Activated naive CD4-positive, alpha-beta T cell treated with anti-CD3 and anti-CD28 coated beads, Interleukin-2, amount 50 U/mL, for 72 hours (primary cell): Measurements from ENCODE around the gene RFX8. TPM values are rescaled to one million over a fixed set of nuclear protein-coding genes. Genes with fewer than 3 reads are reported as not detected.
"Not testable (repeated sequence)": the region's sequence is repeated elsewhere in the genome, so short reads cannot be mapped to it uniquely, and the experiment has no call there.

Source experiments
- ATAC-seq, 2 donors: fragments of 150-1000 bp; cut with Tn5 transposase; 2 replicates each; pipeline ENCODE4 v1.10.0; 2021; ENCODE audit warnings: mild to moderate bottlenecking in 2 of 2, moderate library complexity in 2 of 2
- DNase-seq, 2 donors: peaks; one replicate each; pipeline ENCODE4 v3.0.0; 2021 to 2022; ENCODE audit warnings: low spot score in 2 of 2
- H3K27ac Mint-ChIP-seq, 2 donors: one replicate each; pipeline ENCODE4 v1.8.0; 2022; ENCODE audit warnings: mild to moderate bottlenecking in 2 of 2, mixed read lengths in 2 of 2
- H3K36me3 Mint-ChIP-seq, 2 donors: one replicate each; pipeline ENCODE4 v1.8.0; 2022; ENCODE audit warnings: mixed read lengths in 2 of 2
- H3K9me3 Mint-ChIP-seq, 2 donors: one replicate each; pipeline ENCODE4 v1.8.0; 2022; ENCODE audit warnings: mixed read lengths in 2 of 2
- total RNA-seq, 2 donors: library from RNA; stranded (reverse); gene quantifications; one replicate each; pipeline ENCODE4 v1.2.3, GENCODE V29; 2022

RFX8 gene
- total RNA-seq: 1 to 10 TPM in 1 of 2 donors, under 1 TPM in 1; 0.76 to 1.9 TPM

DNA sequence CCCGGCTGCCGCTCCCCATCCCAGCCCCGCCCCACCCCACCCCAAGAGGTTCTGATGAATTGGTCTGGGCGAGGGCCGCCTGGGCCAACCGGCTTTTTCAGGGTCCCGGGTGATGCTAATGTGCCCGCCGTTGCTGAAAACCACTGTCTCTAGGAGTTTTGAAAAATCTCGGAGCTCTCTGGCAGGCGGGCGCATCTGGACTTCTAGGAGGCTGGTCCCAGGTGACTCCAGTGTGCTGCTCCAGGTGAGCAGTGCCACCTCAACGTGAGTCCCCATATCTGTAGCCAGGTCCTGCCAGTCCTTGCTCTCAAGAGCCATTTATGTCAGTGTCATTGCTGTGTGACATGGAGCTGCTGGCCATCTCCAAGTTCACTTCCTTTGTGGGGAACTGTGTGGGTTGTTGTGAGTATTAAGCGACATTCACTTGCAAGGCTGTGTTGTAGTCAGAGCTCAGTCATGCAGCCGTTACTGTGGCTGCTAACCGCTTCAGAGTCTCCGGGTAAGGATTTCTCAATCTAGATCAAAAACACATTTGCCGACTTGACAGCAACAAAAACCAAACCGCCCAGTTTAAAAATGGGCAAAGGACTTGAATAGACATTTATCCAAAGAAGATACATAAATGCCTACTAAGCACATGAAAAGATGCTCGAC, at the start of gene RFX8:
Gene RFX8, minus strand, starts transcription at position 382 of the 654 bp plus-strand sequence. CDS start 8,264 bp downstream, outside the sequence.
- H3K9me3 Mint-ChIP-seq: no peaks in the 10 kb centered on the region
- H3K36me3 Mint-ChIP-seq: no peaks in the 10 kb centered on the region
- H3K27ac Mint-ChIP-seq: peak within 1 kb of the TSS; percentile 79 to 82
- peak; percentile 94 to 96 for ATAC-seq
- DNase-seq: peak; percentile 65 to 80

DNA sequence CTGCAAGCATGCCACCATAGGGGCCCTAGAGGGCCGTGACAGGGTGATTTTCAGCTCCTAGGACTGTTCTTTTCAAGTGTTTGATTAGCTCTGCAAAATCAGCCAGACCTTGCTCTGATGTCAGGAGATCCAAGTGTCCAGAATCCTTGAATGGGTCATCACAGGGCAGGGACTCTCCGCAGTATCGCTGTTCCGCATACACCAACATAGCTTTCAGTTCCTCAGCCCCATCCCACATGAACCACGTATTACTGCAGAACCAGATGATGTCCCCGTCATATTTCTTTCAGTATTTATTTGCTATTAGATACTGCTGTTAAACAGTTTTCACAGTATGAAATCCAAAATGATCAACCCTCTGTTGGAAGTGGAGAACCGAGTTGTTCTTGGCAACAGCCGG, 46.6 kb upstream of the RFX8 start:
- Mint-ChIP-seq H3K9me3 (peaks cover 5 to 8% of the 10 kb centered on the region in 2 donors), H3K27ac (no peak overlapping the region), H3K36me3 (peaks cover 0 to 7% of the 10 kb centered on the region in 2 donors)
- no peak for ATAC-seq
- DNase-seq: no peak

DNA sequence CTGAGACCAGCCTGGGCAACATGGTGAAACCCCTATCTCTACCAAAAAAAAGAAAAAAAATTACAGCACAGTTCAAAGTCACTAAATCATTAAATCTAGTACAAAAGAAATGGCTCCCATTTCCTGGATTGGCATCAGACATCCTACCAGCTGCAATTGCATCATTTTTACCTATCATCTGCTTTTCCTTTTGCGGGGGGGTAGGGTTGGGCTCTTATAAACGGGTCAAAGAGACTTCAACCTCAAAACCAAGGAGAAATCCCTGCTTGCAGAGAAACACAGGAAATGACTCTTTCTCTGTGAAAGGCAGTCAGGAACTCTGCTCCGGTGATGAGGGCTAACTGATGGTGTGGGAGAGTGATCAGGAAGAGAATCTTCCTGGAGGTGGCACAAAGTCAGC, 45.3 kb upstream of the RFX8 start:
- no peak overlapping the region for H3K27ac Mint-ChIP-seq
- ATAC-seq (no peak), DNase-seq (no peak)
- H3K9me3 Mint-ChIP-seq: peaks cover 5 to 8% of the 10 kb centered on the region in 2 donors
- H3K36me3 Mint-ChIP-seq: peaks cover 0 to 15% of the 10 kb centered on the region in 2 donors

DNA sequence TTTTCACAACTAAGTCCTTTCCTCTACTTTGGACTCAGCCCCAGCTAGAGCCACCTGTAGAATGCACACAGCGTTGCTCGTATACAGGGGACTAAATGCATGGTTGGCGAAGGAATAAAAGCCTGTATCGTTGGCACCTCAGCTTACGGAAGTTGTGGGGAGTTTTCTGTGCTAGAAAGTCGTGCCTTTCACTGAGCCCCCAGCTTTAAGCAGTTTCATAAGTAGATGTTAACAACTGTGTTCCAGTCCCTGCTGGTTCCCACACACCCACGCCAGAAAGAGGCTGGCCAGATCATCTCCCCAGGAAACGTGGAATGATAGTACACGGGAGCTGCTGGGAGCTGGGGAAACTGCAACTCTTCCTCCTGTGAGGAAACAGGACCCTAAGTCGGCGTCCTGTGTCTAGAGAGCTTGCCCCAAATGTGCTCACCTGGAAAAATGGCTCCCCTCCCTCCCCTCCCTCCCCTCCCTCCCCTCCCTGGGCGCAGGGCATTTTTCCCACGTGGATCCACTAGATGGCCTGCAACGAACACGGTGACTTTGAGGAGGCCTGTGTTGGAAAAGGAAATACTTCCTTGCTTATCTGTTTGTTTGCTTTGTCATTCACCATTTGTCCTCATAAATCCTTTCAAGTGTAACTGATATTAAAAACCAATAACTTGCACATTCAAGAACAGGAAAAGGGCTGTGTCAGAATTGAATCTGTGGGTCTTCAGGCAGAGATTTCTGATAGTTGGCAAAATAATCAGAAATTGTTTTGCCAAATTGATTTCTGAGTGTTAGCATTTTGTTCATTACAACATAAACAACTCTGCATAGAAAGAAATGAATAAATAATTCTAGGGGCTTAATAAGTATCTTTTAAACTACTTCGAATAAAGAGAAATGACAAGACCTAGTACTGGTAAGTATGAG, 43.9 kb upstream of the RFX8 start:
- H3K36me3 Mint-ChIP-seq: peaks cover 6 to 21% of the 10 kb centered on the region in 2 donors
- H3K27ac Mint-ChIP-seq: no peak overlapping the region
- DNase-seq: no peak
- peaks cover 10 to 14% of the 10 kb centered on the region in 2 donors for H3K9me3 Mint-ChIP-seq
- no peak for ATAC-seq

DNA sequence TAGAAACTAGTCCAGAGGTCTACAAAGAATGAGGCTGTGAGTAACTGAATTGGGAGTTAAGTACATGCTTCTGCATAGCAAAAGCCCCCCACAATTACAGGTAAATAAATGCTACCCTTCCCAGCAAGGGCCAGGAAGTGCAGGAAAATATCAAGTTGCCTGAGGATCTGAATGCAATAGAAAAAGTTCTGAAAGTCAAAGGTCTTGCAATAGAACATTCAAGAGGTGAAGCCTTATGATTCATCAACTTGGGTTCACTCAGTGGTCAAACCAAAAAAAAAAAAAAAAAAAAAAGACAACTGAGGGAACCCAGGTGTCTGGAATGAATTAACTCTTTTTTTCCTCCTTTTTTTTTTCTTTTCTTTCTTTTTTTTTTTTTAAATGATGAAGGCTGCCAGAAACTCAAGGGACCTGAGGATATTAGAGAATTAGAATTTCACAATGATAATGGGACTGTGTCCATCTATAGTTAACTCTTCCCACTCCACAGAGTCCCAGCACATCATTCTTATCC, 42.9 kb upstream of the RFX8 start:
- peaks cover 10 to 19% of the 10 kb centered on the region in 2 donors for H3K9me3 Mint-ChIP-seq
- peaks cover 6 to 21% of the 10 kb centered on the region in 2 donors for H3K36me3 Mint-ChIP-seq
- H3K27ac Mint-ChIP-seq: peak overlapping the region in 1 of 2 donors; percentile 11
- no peak for DNase-seq
- ATAC-seq: peak; percentile 30 to 55

DNA sequence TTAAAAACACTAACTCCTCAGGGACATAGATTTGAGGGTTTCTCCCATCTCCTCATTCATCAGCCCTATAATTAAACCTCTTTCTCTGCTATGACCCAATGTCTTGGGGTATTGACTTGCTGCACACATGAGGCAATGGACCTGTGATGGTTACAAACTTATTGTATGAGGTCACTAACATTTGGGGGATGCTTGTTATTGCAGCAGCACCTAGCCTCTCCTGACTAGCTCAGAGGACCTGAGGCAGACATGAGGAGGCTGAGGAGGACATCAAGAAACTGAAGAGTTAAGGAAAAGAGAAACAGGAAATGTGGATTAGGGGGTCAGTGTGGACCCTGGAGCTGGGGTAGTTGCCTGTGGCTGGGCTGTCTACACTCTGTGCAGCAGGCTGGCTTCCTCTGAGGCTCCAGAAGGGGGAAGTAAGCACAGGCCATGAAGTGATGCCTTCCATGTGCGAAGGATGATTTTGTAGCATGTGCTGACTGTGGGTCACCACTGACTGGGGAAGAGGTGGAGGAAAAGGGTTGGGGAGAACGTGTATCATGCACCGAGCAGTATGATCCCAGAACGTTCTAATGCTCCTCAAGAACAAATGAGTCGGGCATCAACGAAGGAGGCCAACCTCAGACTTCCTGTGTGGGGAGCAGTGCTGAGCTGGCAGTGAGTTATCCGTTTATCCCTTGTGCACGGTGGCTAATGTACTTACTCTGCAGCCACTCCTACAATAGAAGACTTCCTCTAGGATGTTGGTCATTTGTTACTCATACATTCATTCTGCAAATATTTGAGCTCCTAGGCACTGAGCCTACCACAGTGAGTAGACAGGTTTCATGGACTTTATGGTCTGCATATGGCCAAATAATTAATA, 42.1 kb upstream of the RFX8 start:
- DNase-seq: peak in 1 of 2 donors; percentile 65
- H3K9me3 Mint-ChIP-seq: peaks cover 10 to 19% of the 10 kb centered on the region in 2 donors

DNA sequence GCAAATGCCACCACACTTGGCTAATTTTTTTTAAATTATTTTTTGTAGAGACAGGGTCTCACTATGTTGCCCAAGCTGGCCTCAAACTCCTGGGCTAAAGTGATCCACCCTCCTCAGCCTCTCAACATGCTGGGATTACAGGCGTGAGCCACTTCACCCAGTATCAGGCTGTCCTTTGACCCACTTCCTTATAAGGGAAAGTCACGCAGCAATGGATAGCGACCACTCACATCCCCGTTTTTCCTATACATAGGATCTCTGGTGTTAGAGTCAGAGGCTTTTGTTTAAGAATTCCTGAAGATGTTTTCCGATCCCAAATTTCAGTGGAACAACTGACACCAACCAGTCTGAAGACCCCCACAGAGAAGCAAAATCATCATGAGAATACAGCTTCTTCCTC, 41.4 kb upstream of the RFX8 start:
- H3K27ac Mint-ChIP-seq: no peak overlapping the region
- peaks cover 6 to 21% of the 10 kb centered on the region in 2 donors for H3K36me3 Mint-ChIP-seq
- no peak for DNase-seq
- H3K9me3 Mint-ChIP-seq: peaks cover 10 to 19% of the 10 kb centered on the region in 2 donors
- no peak for ATAC-seq

More for the DNA sequence above, 42.1 kb upstream of the RFX8 start:
- Mint-ChIP-seq H3K27ac (peak overlapping the region; percentile 11 to 40), H3K36me3 (peaks cover 6 to 21% of the 10 kb centered on the region in 2 donors)
- ATAC-seq: peak; percentile 87 to 95

DNA sequence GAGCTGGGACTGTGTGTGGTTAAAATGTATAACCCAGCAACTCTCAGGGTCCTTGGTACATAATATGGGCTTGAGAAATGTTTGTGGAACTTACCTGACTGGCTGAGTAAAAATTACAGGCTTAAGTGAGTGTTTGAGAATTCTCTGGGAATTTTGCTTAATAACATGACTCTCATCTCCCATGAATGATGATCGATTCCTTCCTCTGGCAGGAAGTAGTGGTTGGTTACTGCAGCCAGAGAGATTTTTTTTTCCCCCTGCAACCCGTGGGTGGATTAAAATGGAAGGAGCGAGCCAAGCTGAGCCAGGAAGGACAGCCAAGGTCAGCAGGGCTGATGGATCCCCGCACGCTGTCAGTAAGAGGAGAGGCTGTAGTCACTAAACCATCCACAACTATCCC, 40.6 kb upstream of the RFX8 start:
- DNase-seq (no peak), ATAC-seq (no peak)
- peaks cover 6 to 21% of the 10 kb centered on the region in 2 donors for H3K36me3 Mint-ChIP-seq
- H3K27ac Mint-ChIP-seq: no peak overlapping the region
- H3K9me3 Mint-ChIP-seq: peaks cover 10 to 19% of the 10 kb centered on the region in 2 donors

DNA sequence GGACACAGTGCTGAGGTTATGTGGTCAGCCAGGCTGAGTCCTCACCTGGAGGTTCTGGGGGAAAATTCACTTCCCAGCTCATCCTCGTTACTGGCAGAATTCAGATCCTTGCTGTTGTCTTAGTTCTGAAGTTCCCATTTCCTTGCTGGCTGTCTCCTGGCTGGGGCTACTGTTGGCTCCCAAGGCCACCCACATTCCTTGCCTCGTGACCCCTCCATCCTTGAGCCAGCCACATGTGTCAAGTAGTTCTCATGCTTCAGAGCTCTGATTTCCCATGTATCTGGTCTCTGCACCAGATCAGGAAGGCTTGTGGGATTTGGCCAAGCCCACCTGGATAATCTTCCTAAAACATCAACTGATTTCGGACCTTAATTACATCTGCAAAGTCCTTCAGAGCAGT, 38.1 kb upstream of the RFX8 start:
- DNase-seq (no peak), ATAC-seq (no peak)
- peaks cover 10 to 19% of the 10 kb centered on the region in 2 donors for H3K9me3 Mint-ChIP-seq
- H3K27ac Mint-ChIP-seq: no peak overlapping the region
- H3K36me3 Mint-ChIP-seq: peaks cover 6 to 21% of the 10 kb centered on the region in 2 donors

DNA sequence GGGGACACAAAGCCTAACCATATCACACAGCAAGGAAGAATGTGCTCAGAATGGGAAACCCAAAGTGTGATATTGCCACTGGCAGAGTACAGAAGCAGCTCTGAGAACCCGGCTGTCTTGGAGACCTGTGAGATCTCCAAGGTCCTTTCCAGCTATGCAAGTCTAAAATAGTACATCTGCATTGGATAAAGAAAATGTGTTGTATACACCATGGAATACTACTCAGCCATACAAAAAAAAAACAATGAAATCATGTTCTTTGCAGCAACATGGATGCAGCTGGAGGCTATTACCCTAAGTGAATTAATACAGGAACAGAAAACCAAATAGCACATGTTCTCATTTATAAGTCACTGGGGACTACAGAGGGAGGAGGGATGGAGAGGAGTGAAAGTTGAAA, 36.5 kb upstream of the RFX8 start:
- no peak overlapping the region for H3K27ac Mint-ChIP-seq
- peaks cover 6 to 14% of the 10 kb centered on the region in 2 donors for H3K36me3 Mint-ChIP-seq
- peaks cover 5 to 11% of the 10 kb centered on the region in 2 donors for H3K9me3 Mint-ChIP-seq
- no peak for DNase-seq
- no peak for ATAC-seq

DNA sequence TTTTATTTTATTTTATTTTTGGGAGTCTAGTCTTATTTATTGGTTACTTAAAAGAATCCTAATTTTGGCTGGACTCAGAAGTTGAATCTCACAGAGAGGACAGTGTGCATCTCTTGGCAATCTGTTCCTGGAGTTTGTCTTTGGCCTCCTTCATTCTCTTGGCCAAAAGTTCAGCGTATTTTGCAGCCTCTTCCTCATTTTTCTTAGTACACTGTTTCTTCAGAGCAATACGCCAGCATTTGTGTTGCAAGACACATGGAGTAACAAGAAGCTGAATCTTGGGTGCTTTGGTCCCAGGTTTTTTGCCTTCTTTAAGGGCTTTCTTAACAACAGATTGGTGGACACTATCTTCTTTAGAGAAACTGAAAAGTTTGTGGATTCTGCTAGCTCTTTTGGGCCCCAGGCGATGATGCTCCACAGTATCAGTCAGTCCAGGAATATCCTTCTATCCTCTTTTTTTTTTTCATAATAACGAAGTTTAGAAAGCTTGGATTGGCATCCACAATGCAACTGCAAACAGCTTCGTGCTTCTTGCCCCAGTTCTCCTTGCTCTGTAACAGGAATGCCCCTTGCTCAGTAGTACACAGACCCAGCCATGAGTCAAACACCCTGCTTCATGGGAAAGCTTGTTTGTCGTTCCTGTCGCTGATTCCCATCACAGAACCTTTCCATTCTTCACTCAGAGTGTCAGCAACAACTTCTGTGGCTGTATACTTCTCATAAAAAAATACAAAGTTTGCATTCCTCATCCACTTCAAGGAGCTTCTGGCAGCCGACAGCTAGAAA, 34.8 kb upstream of the RFX8 start:
- Mint-ChIP-seq H3K27ac (no peak overlapping the region), H3K36me3 (peaks cover 4% of the 10 kb centered on the region in 2 donors), H3K9me3 (peaks cover 4 to 9% of the 10 kb centered on the region in 2 donors)
- DNase-seq (no peak), ATAC-seq (no peak)

DNA sequence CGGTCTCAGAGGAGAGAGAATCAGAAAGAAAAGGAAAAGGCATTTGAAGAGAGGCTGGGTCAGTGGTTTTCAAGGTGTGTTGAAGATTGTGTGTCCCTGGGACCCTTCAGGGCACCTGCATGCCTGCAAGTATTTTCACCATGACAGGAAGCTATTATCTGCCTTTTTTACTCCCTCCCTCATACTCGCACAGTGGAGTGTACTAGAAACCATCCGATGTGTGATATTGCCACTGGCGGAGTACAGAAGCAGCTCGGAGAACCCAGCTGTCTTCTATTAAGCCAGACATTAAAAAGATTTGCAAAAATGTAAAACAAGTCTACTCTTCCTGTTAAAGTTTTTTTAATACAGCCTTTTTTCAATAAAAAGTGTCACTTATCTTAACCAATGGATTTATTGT, 33.7 kb upstream of the RFX8 start:
- no peak for ATAC-seq
- DNase-seq: no peak
- peaks cover 0 to 5% of the 10 kb centered on the region in 2 donors for H3K9me3 Mint-ChIP-seq
- H3K36me3 Mint-ChIP-seq: no peaks in the 10 kb centered on the region
- H3K27ac Mint-ChIP-seq: no peak overlapping the region

DNA sequence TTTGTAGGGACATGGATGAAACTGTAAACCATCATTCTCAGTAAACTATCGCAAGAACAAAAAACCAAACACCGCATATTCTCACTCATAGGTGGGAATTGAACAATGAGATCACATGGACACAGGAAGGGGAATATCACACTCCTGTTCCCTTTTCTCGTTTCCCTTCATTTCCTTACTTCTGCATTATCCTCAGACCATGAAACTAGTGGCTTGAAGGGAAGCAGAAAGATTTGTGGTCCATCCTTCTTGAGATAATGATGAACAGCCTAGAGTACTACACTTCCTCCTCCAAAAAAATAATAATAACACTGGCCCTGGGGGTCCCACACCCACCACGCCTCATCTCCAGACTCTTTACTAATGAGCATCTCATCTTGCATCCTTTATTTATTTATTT, 30.4 kb upstream of the RFX8 start:
- not testable (repeated sequence) for H3K9me3 Mint-ChIP-seq, H3K36me3 Mint-ChIP-seq, ATAC-seq, DNase-seq, H3K27ac Mint-ChIP-seq

DNA sequence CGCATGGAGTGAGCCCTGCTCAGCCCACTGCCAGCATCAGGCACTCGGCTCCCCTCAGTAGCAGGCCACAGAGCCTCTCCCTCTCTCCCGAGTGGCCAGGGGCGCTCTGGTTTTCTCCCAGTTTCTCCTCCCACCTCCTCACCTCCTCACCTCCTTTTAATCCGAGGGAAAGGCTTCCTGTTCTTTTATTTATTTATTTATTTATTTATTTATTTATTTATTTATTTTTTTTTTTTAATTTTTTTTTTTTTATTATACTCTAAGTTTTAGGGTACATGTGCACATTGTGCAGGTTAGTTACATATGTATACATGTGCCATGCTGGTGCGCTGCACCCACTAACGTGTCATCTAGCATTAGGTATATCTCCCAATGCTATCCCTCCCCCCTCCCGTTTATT, 29.8 kb upstream of the RFX8 start:
- peak in 1 of 2 donors; percentile 18 for DNase-seq
- H3K36me3 Mint-ChIP-seq, H3K9me3 Mint-ChIP-seq, ATAC-seq, H3K27ac Mint-ChIP-seq: not testable (repeated sequence)

DNA sequence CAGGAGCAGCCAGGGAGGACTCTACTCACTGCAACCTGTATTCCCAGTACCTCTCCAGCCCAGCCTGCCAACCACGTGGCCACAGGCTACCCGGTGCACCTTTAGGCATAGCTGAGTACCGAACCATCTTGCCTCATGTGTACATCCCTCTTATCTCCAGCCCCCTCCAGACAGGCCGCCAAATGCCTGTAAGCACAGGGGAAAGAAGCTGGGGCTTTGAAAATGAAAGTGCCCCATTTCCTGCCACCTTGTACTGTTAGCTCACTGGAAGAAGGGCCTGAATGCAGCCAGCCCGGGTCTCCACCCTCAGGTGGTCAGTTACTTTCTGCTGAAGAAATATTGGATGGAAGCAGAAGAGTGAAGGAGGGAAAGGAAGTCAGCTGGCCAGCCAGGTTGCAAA, 27.2 kb upstream of the RFX8 start:
- DNase-seq: no peak

More for the DNA sequence above, 27.2 kb upstream of the RFX8 start:
- peak; percentile 26 to 32 for ATAC-seq
- H3K9me3 Mint-ChIP-seq: no peaks in the 10 kb centered on the region
- H3K36me3 Mint-ChIP-seq: no peaks in the 10 kb centered on the region
- H3K27ac Mint-ChIP-seq: peak overlapping the region in 1 of 2 donors; percentile 3
